ENCODE results near the gene TOLLIP.

Gene TOLLIP

DNA sequence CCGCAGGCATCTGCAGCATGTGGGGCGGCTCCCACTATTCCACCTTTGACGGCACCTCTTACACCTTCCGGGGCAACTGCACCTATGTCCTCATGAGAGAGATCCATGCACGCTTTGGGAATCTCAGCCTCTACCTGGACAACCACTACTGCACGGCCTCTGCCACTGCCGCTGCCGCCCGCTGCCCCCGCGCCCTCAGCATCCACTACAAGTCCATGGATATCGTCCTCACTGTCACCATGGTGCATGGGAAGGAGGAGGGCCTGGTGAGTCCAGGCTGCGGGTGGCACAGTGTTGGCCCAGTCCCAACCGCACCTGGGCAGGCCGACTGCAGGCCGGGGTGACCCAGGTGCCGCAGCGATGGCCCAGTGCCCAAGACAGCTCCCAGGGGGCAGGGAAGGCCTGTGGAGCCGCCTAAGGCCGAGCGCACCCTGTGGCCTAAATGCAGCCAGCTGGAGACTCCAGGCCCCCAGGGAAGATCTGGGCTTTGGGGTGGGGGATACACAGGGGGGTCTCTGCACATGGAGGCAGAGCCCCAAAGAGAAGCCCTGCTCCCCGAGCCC is 55.3 kb downstream of the TOLLIP start:
- Histone ChIP-seq H3K27me3 (ENCODE audit: insufficient read depth, poor library complexity, severe bottlenecking) (no peaks in the 10 kb centered on the region), H3K4me3 (replicated peaks; ENCODE audit: insufficient read depth, low read length) (no peak overlapping the region), H3K27ac (replicated peaks) (no peak overlapping the region)
- DNase-seq (ENCODE audit: low read depth in 1 of 2, low spot score in 1 of 2) = no peak
- TF ChIP-seq, protein P1, sequence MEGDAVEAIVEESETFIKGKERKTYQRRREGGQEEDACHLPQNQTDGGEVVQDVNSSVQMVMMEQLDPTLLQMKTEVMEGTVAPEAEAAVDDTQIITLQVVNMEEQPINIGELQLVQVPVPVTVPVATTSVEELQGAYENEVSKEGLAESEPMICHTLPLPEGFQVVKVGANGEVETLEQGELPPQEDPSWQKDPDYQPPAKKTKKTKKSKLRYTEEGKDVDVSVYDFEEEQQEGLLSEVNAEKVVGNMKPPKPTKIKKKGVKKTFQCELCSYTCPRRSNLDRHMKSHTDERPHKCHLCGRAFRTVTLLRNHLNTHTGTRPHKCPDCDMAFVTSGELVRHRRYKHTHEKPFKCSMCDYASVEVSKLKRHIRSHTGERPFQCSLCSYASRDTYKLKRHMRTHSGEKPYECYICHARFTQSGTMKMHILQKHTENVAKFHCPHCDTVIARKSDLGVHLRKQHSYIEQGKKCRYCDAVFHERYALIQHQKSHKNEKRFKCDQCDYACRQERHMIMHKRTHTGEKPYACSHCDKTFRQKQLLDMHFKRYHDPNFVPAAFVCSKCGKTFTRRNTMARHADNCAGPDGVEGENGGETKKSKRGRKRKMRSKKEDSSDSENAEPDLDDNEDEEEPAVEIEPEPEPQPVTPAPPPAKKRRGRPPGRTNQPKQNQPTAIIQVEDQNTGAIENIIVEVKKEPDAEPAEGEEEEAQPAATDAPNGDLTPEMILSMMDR (IDR thresholded peaks at IDR 0.05; ENCODE audit: insufficient read depth, low read length) = no peak
- no peak for TF ChIP-seq SPI1 (IDR thresholded peaks at IDR 0.05; ENCODE audit: borderline replicate concordance, low read depth)
- no peak for TF ChIP-seq GABPA (IDR thresholded peaks at IDR 0.05; ENCODE audit: low read depth)
- TF ChIP-seq, protein P2, sequence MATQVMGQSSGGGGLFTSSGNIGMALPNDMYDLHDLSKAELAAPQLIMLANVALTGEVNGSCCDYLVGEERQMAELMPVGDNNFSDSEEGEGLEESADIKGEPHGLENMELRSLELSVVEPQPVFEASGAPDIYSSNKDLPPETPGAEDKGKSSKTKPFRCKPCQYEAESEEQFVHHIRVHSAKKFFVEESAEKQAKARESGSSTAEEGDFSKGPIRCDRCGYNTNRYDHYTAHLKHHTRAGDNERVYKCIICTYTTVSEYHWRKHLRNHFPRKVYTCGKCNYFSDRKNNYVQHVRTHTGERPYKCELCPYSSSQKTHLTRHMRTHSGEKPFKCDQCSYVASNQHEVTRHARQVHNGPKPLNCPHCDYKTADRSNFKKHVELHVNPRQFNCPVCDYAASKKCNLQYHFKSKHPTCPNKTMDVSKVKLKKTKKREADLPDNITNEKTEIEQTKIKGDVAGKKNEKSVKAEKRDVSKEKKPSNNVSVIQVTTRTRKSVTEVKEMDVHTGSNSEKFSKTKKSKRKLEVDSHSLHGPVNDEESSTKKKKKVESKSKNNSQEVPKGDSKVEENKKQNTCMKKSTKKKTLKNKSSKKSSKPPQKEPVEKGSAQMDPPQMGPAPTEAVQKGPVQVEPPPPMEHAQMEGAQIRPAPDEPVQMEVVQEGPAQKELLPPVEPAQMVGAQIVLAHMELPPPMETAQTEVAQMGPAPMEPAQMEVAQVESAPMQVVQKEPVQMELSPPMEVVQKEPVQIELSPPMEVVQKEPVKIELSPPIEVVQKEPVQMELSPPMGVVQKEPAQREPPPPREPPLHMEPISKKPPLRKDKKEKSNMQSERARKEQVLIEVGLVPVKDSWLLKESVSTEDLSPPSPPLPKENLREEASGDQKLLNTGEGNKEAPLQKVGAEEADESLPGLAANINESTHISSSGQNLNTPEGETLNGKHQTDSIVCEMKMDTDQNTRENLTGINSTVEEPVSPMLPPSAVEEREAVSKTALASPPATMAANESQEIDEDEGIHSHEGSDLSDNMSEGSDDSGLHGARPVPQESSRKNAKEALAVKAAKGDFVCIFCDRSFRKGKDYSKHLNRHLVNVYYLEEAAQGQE (IDR thresholded peaks at IDR 0.05; ENCODE audit: insufficient replicate concordance, low read depth) = no peak
- no peak for TF ChIP-seq POLR2AphosphoS5 (IDR thresholded peaks at IDR 0.05; ENCODE audit: low read depth)

DNA sequence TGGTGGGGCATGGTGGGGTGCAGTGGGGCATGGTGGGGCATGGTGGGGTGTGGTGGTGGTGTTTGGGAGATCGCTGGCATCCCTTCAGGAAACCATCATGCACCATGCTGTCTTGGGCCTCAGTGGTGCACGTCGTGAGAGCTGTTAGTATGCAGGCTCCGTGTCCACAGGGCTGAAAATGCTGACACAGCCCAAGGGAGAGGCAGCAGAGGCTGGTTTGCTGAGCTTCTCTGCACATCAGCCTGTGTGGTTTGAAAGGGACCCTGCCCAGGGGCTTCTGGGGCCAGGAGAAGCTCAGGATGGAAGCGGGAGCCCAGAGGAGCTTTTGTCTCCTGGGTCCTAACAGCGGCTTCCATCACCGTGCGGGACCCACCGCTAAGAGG is 56.3 kb downstream of the TOLLIP start:
- Histone ChIP-seq H3K4me3 (replicated peaks; ENCODE audit: insufficient read depth, low read length) (no peak overlapping the region), H3K27me3 (ENCODE audit: insufficient read depth, poor library complexity, severe bottlenecking) (no peaks in the 10 kb centered on the region), H3K27ac (replicated peaks) (no peak overlapping the region)
- TF ChIP-seq GABPA (IDR thresholded peaks at IDR 0.05; ENCODE audit: low read depth) (no peak), POLR2AphosphoS5 (IDR thresholded peaks at IDR 0.05; ENCODE audit: low read depth) (no peak)
- TF ChIP-seq, protein P2 (IDR thresholded peaks at IDR 0.05; ENCODE audit: insufficient replicate concordance, low read depth) = no peak
- TF ChIP-seq, protein P1 (IDR thresholded peaks at IDR 0.05; ENCODE audit: insufficient read depth, low read length) = no peak
- no peak for DNase-seq (ENCODE audit: low read depth in 1 of 2, low spot score in 1 of 2)

DNA sequence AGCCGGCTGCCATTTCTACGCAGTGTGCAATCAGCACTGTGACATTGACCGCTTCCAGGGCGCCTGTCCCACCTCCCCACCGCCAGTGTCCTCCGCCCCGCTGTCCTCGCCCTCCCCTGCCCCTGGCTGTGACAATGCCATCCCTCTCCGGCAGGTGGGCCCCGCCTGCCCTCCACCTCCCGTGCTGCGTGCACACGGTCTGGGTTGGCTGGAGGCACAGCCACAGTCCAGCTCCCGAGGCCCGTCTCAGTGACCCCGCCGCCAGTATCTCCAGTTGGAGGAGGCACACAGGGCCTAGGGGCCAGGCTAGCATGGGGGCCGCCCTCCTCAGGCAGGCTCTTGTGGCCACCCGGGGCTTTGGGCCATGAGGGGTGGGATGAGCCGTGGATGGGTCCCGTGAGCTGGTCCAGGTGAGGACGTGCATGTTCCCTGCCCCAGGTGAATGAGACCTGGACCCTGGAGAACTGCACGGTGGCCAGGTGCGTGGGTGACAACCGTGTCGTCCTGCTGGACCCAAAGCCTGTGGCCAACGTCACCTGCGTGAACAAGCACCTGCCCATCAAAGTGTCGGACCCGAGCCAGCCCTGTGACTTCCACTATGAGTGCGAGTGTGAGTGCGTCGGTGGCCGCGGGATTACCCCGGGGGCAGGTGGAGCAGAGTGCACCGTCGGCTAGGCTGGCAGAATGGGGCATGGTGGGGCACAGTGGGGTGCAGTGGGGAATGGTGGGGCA is 56.9 kb downstream of the TOLLIP start:
- TF ChIP-seq POLR2AphosphoS5 (IDR thresholded peaks at IDR 0.05; ENCODE audit: low read depth) = no peak
- TF ChIP-seq GABPA (IDR thresholded peaks at IDR 0.05; ENCODE audit: low read depth) = no peak
- TF ChIP-seq SPI1 (IDR thresholded peaks at IDR 0.05; ENCODE audit: borderline replicate concordance, low read depth) = no peak
- TF ChIP-seq, protein P2 (IDR thresholded peaks at IDR 0.05; ENCODE audit: insufficient replicate concordance, low read depth) = no peak
- TF ChIP-seq, protein P1 (IDR thresholded peaks at IDR 0.05; ENCODE audit: insufficient read depth, low read length) = no peak
- no peak for DNase-seq (ENCODE audit: low read depth in 1 of 2, low spot score in 1 of 2)
- Histone ChIP-seq H3K4me3 (replicated peaks; ENCODE audit: insufficient read depth, low read length) (no peak overlapping the region), H3K27ac (replicated peaks) (no peak overlapping the region), H3K27me3 (ENCODE audit: insufficient read depth, poor library complexity, severe bottlenecking) (no peaks in the 10 kb centered on the region)
